Prostate gland (tissue), 2 donors: ENCODE results near the gene MAD1L1. TPM values are rescaled to one million over a fixed set of nuclear protein-coding genes. Genes with fewer than 3 reads are reported as not detected.

Experiments
- DNase-seq: peaks from one replicate; pipeline ENCODE4 v3.0.0-alpha.2; 2019; ENCODE audit warnings: low spot score
- H3K27ac ChIP-seq, 2 donors: fragments of 200-600 bp; sonication (generic); 2 replicates each; pipeline ENCODE4 v1.5.1; 2017 to 2019
- H3K27me3 ChIP-seq: fragments of 200-600 bp; sonication (generic); replicated peaks from 2 replicates; pipeline ENCODE4 v1.5.1; 2019; ENCODE audit not compliant: insufficient read depth
- H3K36me3 ChIP-seq, 2 donors: fragments of 200-600 bp; sonication (generic); 1 replicate in 1 of 2; 2 replicates in 1 of 2; pipeline versions ENCODE4 v1.5.1 to v1.8.1; 2017 to 2019
- H3K4me1 ChIP-seq: fragments of 200-600 bp; sonication (generic); replicated peaks from 2 replicates; pipeline ENCODE4 v1.5.1; 2019
- H3K4me3 ChIP-seq, 2 donors: fragments of 200-600 bp; sonication (generic); 2 replicates each; pipeline ENCODE4 v1.5.1; 2017 to 2019
- H3K9me3 ChIP-seq: fragments of 200-600 bp; sonication (generic); 2 replicates; pipeline ENCODE4 v1.5.1; 2017
- CTCF ChIP-seq, 4 experiments: fragments of 200-600 bp in 2 of 4; fragments of 450-650 bp in 2 of 4; sonication (generic) in 2 of 4; IDR thresholded peaks; 1 replicate in 3 of 4; 2 replicates in 1 of 4; pipeline ENCODE4 v1.5.1; 2016 to 2019; ENCODE audit warnings: antibody characterized with exemption in 4 of 4, mild to moderate bottlenecking in 2 of 4, moderate library complexity in 2 of 4
- POLR2A ChIP-seq: fragments of 450-650 bp; IDR thresholded peaks from one replicate; pipeline ENCODE4 v1.6.1; 2016; ENCODE audit warnings: antibody characterized with exemption, mild to moderate bottlenecking
- POLR2AphosphoS5 ChIP-seq: sonication (generic); formaldehyde crosslinking; IDR thresholded peaks from one replicate; pipeline ENCODE4 v1.6.1; 2017; ENCODE audit warnings: antibody characterized with exemption
- WGBS: methylation state at CpG from one replicate; pipeline ENCODE4 v1.1.5; 2018; 5-methylcytosine and 5-hydroxymethylcytosine counted together
- intact Hi-C: fragments of 100-400 bp; cut with DNase I; formaldehyde crosslinking; loops from one replicate; pipeline ENCODE4 v1.14.2; 2022
- total RNA-seq, 2 donors: library from RNA; depleted of rRNA; stranded (reverse); fragments of >200 nt; gene quantifications; one replicate each; pipeline ENCODE4 v1.1.0, GENCODE V29; 2016

The MAD1L1 gene
- total RNA-seq, 2 donors from 2014 or later = 79.3 to 91.9 TPM

- H3K4me3 ChIP-seq = no peak overlapping the region
- 81% methylated on average over 10 of the region's 10 CpGs for WGBS
- no peaks in the 10 kb centered on the region for H3K9me3 ChIP-seq
- DNase-seq = no peak
- H3K36me3 ChIP-seq = no peaks in the 10 kb centered on the region
- no peak for TF ChIP-seq CTCF (IDR thresholded peaks at IDR 0.05)
- TF ChIP-seq POLR2A = no peak
- no peak for TF ChIP-seq POLR2AphosphoS5
- intact Hi-C loops = no loop called here
- H3K27ac ChIP-seq = no peak overlapping the region
- H3K27me3 ChIP-seq = no peaks in the 10 kb centered on the region
- no peaks in the 10 kb centered on the region for H3K4me1 ChIP-seq
Measured at GRCh38 chr7:1951159-1951536, 281.6 kb downstream of the MAD1L1 start.

- H3K36me3 ChIP-seq = no peaks in the 10 kb centered on the region
- no peak overlapping the region for H3K4me3 ChIP-seq
- TF ChIP-seq CTCF (IDR thresholded peaks at IDR 0.05) (no peak), POLR2AphosphoS5 (no peak), POLR2A (no peak)
- intact Hi-C loops = no loop called here
- H3K27ac ChIP-seq = no peak overlapping the region
- no peaks in the 10 kb centered on the region for H3K9me3 ChIP-seq
- no peaks in the 10 kb centered on the region for H3K4me1 ChIP-seq
- 81% methylated on average over 23 of the region's 26 CpGs for WGBS
- H3K27me3 ChIP-seq = no peaks in the 10 kb centered on the region
- DNase-seq = no peak
Measured at GRCh38 chr7:1950452-1951158, 282.1 kb downstream of the MAD1L1 start.

- intact Hi-C loops = no loop called here
- H3K4me1 ChIP-seq = no peaks in the 10 kb centered on the region
- no peaks in the 10 kb centered on the region for H3K36me3 ChIP-seq
- H3K27me3 ChIP-seq = no peaks in the 10 kb centered on the region
- DNase-seq = no peak
- H3K9me3 ChIP-seq = no peaks in the 10 kb centered on the region
- no peak overlapping the region for H3K4me3 ChIP-seq
- no peak overlapping the region for H3K27ac ChIP-seq
- 85% methylated on average over 18 of the region's 18 CpGs for WGBS
- TF ChIP-seq POLR2A (no peak), CTCF (IDR thresholded peaks at IDR 0.05) (no peak), POLR2AphosphoS5 (no peak)
Measured at GRCh38 chr7:1950066-1950451, 282.7 kb downstream of the MAD1L1 start.

- Histone ChIP-seq H3K27me3 (no peaks in the 10 kb centered on the region), H3K4me1 (no peaks in the 10 kb centered on the region), H3K36me3 (no peaks in the 10 kb centered on the region), H3K27ac (no peak overlapping the region), H3K4me3 (no peak overlapping the region), H3K9me3 (no peaks in the 10 kb centered on the region)
- no peak for DNase-seq
- TF ChIP-seq CTCF (IDR thresholded peaks at IDR 0.05) (no peak), POLR2AphosphoS5 (no peak), POLR2A (no peak)
- intact Hi-C loops = no loop called here
- 86% methylated on average over 15 of the region's 15 CpGs for WGBS
Measured at GRCh38 chr7:1949681-1950055, 283.1 kb downstream of the MAD1L1 start.

GRCh38 chr7:1948887-1949680 lies 283.7 kb downstream of the MAD1L1 start:
- 92% methylated on average over 24 of the region's 30 CpGs for WGBS
- Histone ChIP-seq H3K4me3 (no peak overlapping the region), H3K36me3 (no peaks in the 10 kb centered on the region), H3K4me1 (no peaks in the 10 kb centered on the region), H3K27me3 (no peaks in the 10 kb centered on the region), H3K27ac (no peak overlapping the region), H3K9me3 (no peaks in the 10 kb centered on the region)
- no peak for DNase-seq
- intact Hi-C loops = no loop called here
- no peak for TF ChIP-seq POLR2AphosphoS5
- TF ChIP-seq CTCF (IDR thresholded peaks at IDR 0.05) = no peak
- TF ChIP-seq POLR2A = no peak
